Large intestine (tissue), 3 donors: ENCODE measurements around the gene ANKS1A. TPM values are rescaled to one million over a fixed set of nuclear protein-coding genes. Genes with fewer than 3 reads are reported as not detected.

Experiments
- DNase-seq, 2 donors: peaks; one replicate each; pipeline versions ENCODE4 v3.0.0 to v3.0.0-alpha.2; 2013
- H3K27ac ChIP-seq: one replicate; pipeline ENCODE4 v1.5.1; 2013; ENCODE audit warnings: low read length
- H3K27me3 ChIP-seq: 2 replicates; pipeline ENCODE4 v1.6.1; 2013; ENCODE audit warnings: low read length; ENCODE audit not compliant: control insufficient read depth, insufficient read depth
- H3K36me3 ChIP-seq: 2 replicates; pipeline ENCODE4 v1.6.1; 2013; ENCODE audit warnings: low read length; ENCODE audit not compliant: control insufficient read depth, insufficient read depth
- H3K4me1 ChIP-seq: one replicate; pipeline ENCODE4 v1.6.1; 2013; ENCODE audit warnings: low read length; ENCODE audit not compliant: control insufficient read depth, insufficient read depth
- H3K4me3 ChIP-seq: one replicate; pipeline ENCODE4 v1.5.1; 2013; ENCODE audit warnings: low read length
- H3K9me3 ChIP-seq: one replicate; pipeline ENCODE4 v1.6.1; 2013; ENCODE audit warnings: mild to moderate bottlenecking, low read depth, low read length, moderate library complexity; ENCODE audit not compliant: control insufficient read depth
- WGBS: methylation state at CpG from one replicate; pipeline ENCODE4 v1.1.5; 2013; ENCODE audit warnings: low lambda C conversion rate; ENCODE audit not compliant: insufficient coverage; 5-methylcytosine and 5-hydroxymethylcytosine counted together
- polyA plus RNA-seq: library from polyadenylated mRNA; unstranded; fragments of 120-200 nt; gene quantifications from one replicate; pipeline ENCODE4 v1.2.1, GENCODE V29; 2013

Gene ANKS1A
- polyA plus RNA-seq, 1 donor: 26.5 TPM

DNA sequence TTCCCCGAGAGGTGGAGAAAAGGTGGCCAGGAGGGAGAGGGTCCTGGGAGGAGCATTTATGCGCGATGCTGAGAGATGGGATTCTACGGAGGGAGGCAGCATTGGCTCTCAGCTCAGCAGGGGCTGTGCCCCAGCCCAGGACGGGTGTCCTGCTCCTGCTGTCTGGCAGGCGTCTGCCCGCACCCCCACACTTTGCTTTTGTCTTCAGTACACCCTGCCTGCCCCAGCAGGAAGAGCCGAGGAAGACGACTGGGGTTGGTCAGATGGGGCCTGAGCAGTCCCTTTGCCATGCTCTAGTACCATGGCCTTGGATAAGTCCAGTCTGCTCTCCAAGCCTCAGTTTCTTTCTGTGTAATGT lies 183.6 kb downstream of the ANKS1A start:
- Histone ChIP-seq H3K27ac (no peak overlapping the region), H3K4me1 (no peaks in the 10 kb centered on the region), H3K36me3 (peaks cover 52% of the 10 kb centered on the region), H3K9me3 (no peaks in the 10 kb centered on the region), H3K27me3 (no peaks in the 10 kb centered on the region), H3K4me3 (no peak overlapping the region)
- WGBS: no CpG with 5 or more reads among the region's 9 CpGs
- DNase-seq: no peak

GRCh38 chr6:35073211-35073610 lies 184.2 kb downstream of the ANKS1A start:
- no CpG with 5 or more reads among the region's 10 CpGs for WGBS
- Histone ChIP-seq H3K9me3 (no peaks in the 10 kb centered on the region), H3K27ac (no peak overlapping the region), H3K27me3 (no peaks in the 10 kb centered on the region), H3K4me1 (no peaks in the 10 kb centered on the region), H3K4me3 (no peak overlapping the region), H3K36me3 (peaks cover 56% of the 10 kb centered on the region)
- DNase-seq: no peak

DNA sequence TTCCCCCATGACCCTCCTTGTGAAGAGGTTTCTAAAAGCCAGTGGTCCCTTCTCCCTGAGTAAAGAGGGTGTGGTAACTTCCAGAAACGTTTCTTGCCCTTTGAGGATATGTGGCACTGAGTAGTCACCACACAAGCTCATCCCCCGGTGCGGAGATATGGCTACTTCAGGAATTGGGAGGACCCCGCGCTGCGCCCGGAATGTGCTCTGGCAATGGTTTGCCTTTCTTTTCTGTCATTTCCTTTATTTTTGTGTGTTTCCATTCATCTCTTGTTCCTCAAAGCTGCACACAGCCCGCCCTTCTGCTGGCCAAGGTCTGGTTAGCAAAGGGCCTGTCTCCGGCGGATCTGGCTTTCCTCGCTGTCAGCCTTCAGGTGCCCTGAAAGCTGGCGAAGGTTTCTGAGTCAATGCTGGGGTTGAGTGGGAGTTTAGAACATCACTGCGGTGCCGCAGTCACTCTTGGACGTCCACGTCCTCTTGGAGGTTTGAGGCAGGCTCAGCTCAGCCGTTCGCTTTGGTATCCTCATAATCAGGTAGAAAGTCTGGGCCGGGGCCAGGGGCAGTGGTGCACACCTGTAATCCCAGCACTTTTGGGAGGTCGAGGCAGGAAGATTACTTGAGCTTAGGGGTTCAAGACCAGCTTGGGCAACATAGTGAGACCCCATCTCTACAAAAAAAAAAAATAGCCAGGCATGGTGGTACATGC lies 184.9 kb downstream of the ANKS1A start:
- Histone ChIP-seq H3K4me1 (no peaks in the 10 kb centered on the region), H3K36me3 (peaks cover 63% of the 10 kb centered on the region), H3K27ac (no peak overlapping the region), H3K4me3 (no peak overlapping the region), H3K9me3 (no peaks in the 10 kb centered on the region), H3K27me3 (no peaks in the 10 kb centered on the region)
- 100% methylated on average over 1 of the region's 20 CpGs for WGBS
- DNase-seq: no peak

- Histone ChIP-seq H3K4me3 (no peak overlapping the region), H3K4me1 (no peaks in the 10 kb centered on the region), H3K36me3 (peaks cover 83% of the 10 kb centered on the region), H3K27me3 (no peaks in the 10 kb centered on the region), H3K27ac (no peak overlapping the region), H3K9me3 (no peaks in the 10 kb centered on the region)
- no CpG with 5 or more reads among the region's 17 CpGs for WGBS
- no peak for DNase-seq
Measured at GRCh38 chr6:35076997-35077712, 188.1 kb downstream of the ANKS1A start.

DNA sequence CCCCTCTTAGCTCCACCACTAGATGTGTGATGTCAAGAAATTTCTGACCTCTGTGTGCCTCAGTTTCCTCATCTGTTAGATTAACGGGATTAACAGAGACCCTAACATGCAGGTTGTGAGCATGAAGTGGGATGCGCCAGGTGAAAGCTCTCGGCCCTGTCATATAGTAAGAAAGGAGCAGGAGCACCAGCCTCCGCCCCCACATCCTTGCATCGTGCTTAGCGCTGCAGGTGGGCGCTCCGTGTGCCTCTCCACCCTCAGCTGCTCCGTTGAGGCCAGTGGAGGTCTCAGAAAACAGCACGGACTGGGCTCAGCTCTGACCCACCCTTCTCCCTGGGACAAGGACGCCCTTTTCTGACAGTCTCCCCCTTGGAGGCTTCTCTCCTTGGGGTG lies 188.7 kb downstream of the ANKS1A start:
- peaks cover 83% of the 10 kb centered on the region for H3K36me3 ChIP-seq
- no peak for DNase-seq
- H3K27me3 ChIP-seq: no peaks in the 10 kb centered on the region

DNA sequence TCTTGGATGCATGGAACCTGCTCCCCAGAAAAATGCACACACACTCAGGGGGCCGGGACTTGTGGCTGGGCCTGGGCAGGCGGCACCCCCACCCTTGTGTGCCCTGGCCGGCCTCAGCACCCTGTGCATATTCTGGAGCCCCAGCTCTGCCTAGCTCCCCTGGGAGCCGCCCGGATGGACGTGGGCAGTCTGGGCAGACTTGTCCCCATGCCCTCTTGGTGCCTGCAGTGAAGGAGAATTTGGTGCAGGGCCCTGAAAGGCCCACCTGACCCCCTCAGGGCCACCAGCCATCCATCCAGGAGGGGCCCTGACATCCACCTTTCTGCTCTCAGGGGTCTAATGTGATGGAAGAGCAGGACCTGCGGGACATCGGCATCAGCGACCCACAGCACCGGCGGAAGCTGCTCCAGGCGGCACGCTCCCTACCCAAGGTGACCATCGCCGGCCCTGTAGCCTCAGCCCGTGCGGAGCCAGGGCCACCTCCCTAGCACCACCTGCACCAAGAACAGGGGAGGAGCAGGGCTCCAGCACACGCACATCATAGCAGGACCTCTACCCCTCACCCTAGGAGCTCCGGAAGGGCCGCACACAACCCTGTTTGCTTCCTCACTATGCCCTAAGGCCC lies 189.3 kb downstream of the ANKS1A start:
- no peak for DNase-seq
- Histone ChIP-seq H3K4me3 (no peak overlapping the region), H3K27ac (no peak overlapping the region), H3K9me3 (no peaks in the 10 kb centered on the region), H3K27me3 (no peaks in the 10 kb centered on the region), H3K36me3 (peaks cover 83% of the 10 kb centered on the region), H3K4me1 (no peaks in the 10 kb centered on the region)
- WGBS: no CpG with 5 or more reads among the region's 20 CpGs

More for the DNA sequence above, 188.7 kb downstream of the ANKS1A start:
- Histone ChIP-seq H3K4me1 (no peaks in the 10 kb centered on the region), H3K4me3 (no peak overlapping the region), H3K27ac (no peak overlapping the region), H3K9me3 (no peaks in the 10 kb centered on the region)
- no CpG with 5 or more reads among the region's 11 CpGs for WGBS

DNA sequence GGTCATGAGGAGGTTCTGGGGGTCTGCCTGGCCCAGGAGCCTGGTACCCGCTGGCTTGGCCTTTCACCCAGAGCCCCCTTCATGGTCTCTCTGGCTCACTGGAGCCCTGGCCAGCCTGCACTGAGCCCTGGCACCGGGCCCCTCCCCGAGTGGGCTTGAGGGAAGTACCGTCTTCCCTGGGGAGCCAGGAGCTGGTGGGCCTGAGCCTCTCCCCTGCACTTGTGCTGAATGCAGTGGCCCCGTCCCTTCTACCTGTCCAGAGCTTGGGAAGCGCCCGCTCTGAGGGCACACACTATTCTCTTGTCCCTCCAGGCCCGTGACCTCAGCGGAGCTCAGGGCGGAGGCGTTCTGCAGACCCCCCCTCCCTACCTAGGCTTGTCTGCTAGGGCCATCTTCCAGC lies 189.8 kb downstream of the ANKS1A start:
- Histone ChIP-seq H3K27ac (no peak overlapping the region), H3K27me3 (no peaks in the 10 kb centered on the region), H3K4me3 (no peak overlapping the region), H3K4me1 (no peaks in the 10 kb centered on the region), H3K9me3 (no peaks in the 10 kb centered on the region), H3K36me3 (peaks cover 83% of the 10 kb centered on the region)
- WGBS: no CpG with 5 or more reads among the region's 11 CpGs
- DNase-seq: no peak

DNA sequence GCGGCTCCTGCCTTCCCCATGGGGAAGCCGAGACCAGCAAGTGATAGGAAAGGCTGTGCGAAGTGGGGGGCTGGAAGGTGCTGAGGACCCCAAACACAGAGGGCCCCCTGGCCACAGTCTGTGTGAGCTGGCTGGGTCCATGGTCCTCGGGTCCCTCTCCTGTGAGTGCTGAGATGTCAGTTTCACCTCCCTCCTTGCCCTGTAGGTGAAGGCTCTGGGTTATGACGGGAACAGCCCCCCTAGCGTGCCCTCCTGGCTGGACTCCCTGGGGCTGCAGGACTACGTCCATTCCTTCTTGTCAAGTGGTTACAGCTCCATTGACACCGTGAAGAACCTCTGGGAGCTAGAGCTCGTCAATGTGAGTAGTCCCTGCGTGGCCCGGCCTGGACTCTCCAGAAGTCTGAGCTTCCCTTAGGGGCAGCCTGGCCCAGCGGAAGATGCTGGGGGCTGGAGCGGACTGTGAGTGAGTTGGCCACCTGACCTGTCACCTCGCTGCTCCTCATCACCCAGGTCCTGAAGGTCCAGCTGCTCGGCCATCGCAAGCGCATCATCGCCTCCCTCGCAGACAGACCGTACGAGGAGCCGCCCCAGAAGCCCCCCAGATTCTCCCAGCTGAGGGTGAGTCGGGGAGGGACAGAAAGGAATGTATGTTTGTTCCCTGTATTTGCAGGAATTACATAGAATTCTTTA lies 190.4 kb downstream of the ANKS1A start:
- WGBS: no CpG with 5 or more reads among the region's 23 CpGs
- no peak overlapping the region for H3K4me3 ChIP-seq
- H3K36me3 ChIP-seq: peaks cover 83% of the 10 kb centered on the region
- H3K27ac ChIP-seq: no peak overlapping the region
- H3K9me3 ChIP-seq: no peaks in the 10 kb centered on the region
- no peaks in the 10 kb centered on the region for H3K27me3 ChIP-seq
- H3K4me1 ChIP-seq: no peaks in the 10 kb centered on the region
- DNase-seq: no peak

DNA sequence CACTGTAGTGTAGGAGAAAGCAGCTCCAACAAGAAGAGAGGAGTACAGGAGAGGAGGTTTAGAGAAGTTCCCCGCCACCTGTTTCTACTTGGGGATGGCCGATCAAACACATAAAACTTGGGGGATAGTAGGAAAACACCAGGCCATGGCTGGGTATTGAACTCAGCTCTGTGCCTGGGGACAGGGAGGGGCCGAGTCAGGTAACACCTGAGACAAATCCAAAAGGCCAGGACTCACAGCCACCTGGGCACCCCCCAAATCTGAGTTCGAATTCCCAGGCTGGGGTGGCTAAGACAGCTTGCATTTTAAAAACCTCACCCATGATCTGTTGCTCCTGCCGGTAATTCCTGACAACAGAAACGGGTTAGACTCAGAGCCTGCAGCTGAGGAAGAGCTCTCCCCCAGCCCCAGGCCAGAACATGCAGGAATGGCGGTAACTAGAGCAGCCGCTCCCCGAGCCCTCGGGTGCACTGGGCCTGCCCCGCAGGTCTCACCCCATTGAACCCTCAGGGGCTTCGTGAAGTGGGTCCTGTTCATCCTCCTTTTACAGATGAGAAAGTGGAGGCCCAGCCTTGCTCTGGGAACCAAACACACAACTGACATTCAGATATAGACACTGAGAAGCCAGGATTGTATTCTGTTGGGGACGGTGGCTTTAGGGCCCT lies 191.1 kb downstream of the ANKS1A start:
- H3K4me1 ChIP-seq: no peaks in the 10 kb centered on the region
- no peaks in the 10 kb centered on the region for H3K27me3 ChIP-seq
- H3K27ac ChIP-seq: no peak overlapping the region
- 100% methylated on average over 1 of the region's 13 CpGs for WGBS
- H3K9me3 ChIP-seq: no peaks in the 10 kb centered on the region
- H3K36me3 ChIP-seq: peaks cover 87% of the 10 kb centered on the region
- DNase-seq: no peak
- H3K4me3 ChIP-seq: no peak overlapping the region

DNA sequence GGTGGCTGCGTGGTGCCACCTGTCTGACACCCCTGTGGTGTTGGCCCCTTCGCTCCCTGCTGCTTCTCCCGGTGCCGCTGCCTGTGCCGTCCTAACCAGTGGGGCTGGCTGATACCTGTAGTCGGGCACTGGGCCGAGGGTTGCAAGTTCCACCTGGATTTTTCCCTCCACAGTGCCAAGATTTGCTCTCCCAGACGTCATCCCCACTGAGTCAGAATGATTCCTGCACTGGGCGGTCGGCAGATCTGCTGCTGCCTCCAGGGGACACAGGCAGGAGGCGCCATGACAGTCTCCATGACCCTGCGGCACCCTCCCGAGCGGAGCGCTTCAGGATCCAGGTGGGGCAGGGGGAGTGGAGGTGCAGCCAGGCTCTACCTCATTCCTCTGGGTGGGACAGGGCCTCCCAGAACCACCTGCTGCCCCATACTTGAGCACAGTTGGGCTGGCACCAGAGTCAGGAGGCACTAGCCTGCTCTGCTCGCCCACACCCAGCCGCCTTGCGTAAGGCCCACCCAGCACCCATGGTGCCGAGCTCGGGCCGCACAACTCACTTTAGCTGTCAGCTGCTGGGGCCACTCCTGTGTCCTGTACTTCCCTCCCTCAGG lies 191.9 kb downstream of the ANKS1A start:
- no CpG with 5 or more reads among the region's 21 CpGs for WGBS
- Histone ChIP-seq H3K27ac (no peak overlapping the region), H3K27me3 (no peaks in the 10 kb centered on the region), H3K9me3 (no peaks in the 10 kb centered on the region), H3K36me3 (peaks cover 90% of the 10 kb centered on the region), H3K4me3 (no peak overlapping the region), H3K4me1 (no peaks in the 10 kb centered on the region)
- no peak for DNase-seq
